Panc1 (cell line): ENCODE measurements around the gene CORO7. TPM values are rescaled to one million over a fixed set of nuclear protein-coding genes. Genes with fewer than 3 reads are reported as not detected.

Source experiments
- ATAC-seq: fragments of 200-7000 bp; cut with Tn5 transposase; 2 replicates; pipeline ENCODE4 v1.9.1; 2020; ENCODE audit warnings: mild to moderate bottlenecking, moderate library complexity
- BruUV-seq: library from RNA; stranded (reverse); fragments of 400-500 nt; replicated peaks from 2 replicates; lab custom pipeline; 2021; lab: Mats Ljungman, UMichigan
- CTCF ChIA-PET: fragments of 300-600 bp; sonication (Branson Sonifier 250); formaldehyde crosslinking; loops from one replicate; lab custom pipeline; 2022; ENCODE audit warnings: antibody characterized with exemption; lab: Charles Lee
- POLR2A ChIA-PET: fragments of 300-600 bp; sonication (Branson Sonifier 250); formaldehyde crosslinking; loops from one replicate; lab custom pipeline; 2022; ENCODE audit warnings: antibody characterized with exemption; lab: Charles Lee
- DNase-seq: peaks from one replicate; pipeline ENCODE4 v3.0.0-alpha.2; 2010; ENCODE audit warnings: low read depth, low spot score
- H3K27ac ChIP-seq: 2 replicates; pipeline ENCODE4 v1.5.1; 2011; ENCODE audit warnings: mild to moderate bottlenecking, low read length, inconsistent platforms
- H3K27me3 ChIP-seq: fragments of 200-500 bp; sonication (Bioruptor generic); 2 replicates; pipeline ENCODE4 v1.6.0; 2014; ENCODE audit warnings: low read length, inconsistent platforms; ENCODE audit not compliant: control insufficient read depth, insufficient read depth
- H3K36me3 ChIP-seq: fragments of 200-500 bp; sonication (Bioruptor generic); 2 replicates; pipeline ENCODE4 v1.5.1; 2014; ENCODE audit warnings: inconsistent platforms, mild to moderate bottlenecking, low read length, moderate library complexity; ENCODE audit not compliant: control insufficient read depth, insufficient read depth
- H3K4me1 ChIP-seq: 2 replicates; pipeline ENCODE4 v1.5.1; 2011; ENCODE audit warnings: inconsistent platforms, mild to moderate bottlenecking, low read length, moderate library complexity; ENCODE audit not compliant: control insufficient read depth, insufficient read depth
- H3K4me3 ChIP-seq, 2 experiments: 2 replicates each; pipeline ENCODE4 v1.5.1; 2011 to 2012; ENCODE audit warnings: low read depth in 2 of 2, low read length in 2 of 2, mild to moderate bottlenecking in 2 of 2, inconsistent platforms in 1 of 2, moderate library complexity in 1 of 2
- H3K9me3 ChIP-seq: fragments of 200-500 bp; sonication (Bioruptor generic); 2 replicates; pipeline ENCODE4 v1.5.1; 2014; ENCODE audit warnings: low read depth, mild to moderate bottlenecking, inconsistent platforms, low read length, moderate library complexity; ENCODE audit not compliant: control insufficient read depth, insufficient read depth
- CTCF ChIP-seq: fragments of 450-650 bp; IDR thresholded peaks from 2 replicates; pipeline ENCODE4 v1.5.1; 2017; ENCODE audit warnings: mild to moderate bottlenecking
- POLR2AphosphoS5 ChIP-seq: IDR thresholded peaks from 2 replicates; pipeline ENCODE4 v1.6.1; 2012; ENCODE audit warnings: mild to moderate bottlenecking, low read depth, low read length, moderate library complexity
- REST ChIP-seq, 2 experiments: IDR thresholded peaks; 2 replicates each; pipeline ENCODE4 v1.6.1; 2011 to 2012; ENCODE audit warnings: low read depth in 2 of 2, control low read depth in 1 of 2, low read length in 1 of 2, mild to moderate bottlenecking in 1 of 2, moderate library complexity in 1 of 2; ENCODE audit not compliant: insufficient read depth in 1 of 2
- SIN3A ChIP-seq: IDR thresholded peaks from 2 replicates; pipeline ENCODE4 v1.6.1; 2012; ENCODE audit warnings: low read depth, mild to moderate bottlenecking, low read length, moderate library complexity, borderline replicate concordance; ENCODE audit not compliant: insufficient read depth
- TCF7L2 ChIP-seq: IDR thresholded peaks from 2 replicates; pipeline ENCODE4 v1.6.1; 2011; ENCODE audit warnings: mild to moderate bottlenecking, low read depth, low read length, inconsistent platforms
- in situ Hi-C: cut with HindIII; loops from 2 replicates; pipeline ENCODE4 v1.10.0; 2016; ENCODE audit warnings: low sequenced_read_pairs, low pct_unique_long_range_greater_than_20kb
- intact Hi-C: fragments of 100-400 bp; cut with micrococcal nuclease; formaldehyde crosslinking; loops from one replicate; pipeline ENCODE4 v1.10.0; 2022; ENCODE audit not compliant: unreplicated experiment
- total RNA-seq: library from RNA; stranded (reverse); gene quantifications from one replicate; pipeline ENCODE4 v1.2.1, GENCODE V29; 2021; ENCODE audit not compliant: unreplicated experiment

Gene CORO7
- total RNA-seq, 1 experiment from 2014 or later, result 37.5 TPM

DNA sequence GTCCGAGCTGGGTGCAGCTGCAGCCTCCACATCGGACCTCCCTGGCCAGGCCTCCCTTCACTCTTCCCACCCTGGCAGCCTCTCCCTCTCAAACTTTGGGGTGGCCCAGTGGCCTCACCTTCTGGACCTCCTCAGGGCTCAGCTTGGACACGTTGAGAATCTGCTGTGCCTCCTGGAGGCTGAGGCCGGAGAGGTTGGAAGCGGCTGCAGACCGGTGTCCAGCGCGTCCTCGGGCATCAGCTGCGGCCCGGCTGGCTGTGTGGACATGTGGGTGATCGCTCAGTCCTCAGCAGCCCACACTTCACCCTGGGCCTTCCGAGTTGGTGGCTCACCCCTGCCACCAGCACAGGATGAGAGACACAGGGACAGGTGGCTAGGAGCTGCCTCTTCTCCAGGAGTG, 75.1 kb downstream of the CORO7 start:
- H3K4me1 ChIP-seq, result peaks cover 71% of the 10 kb centered on the region
- H3K36me3 ChIP-seq, result no peaks in the 10 kb centered on the region; the same call in 1 of the 2 replicates
- H3K9me3 ChIP-seq, result no peaks in the 10 kb centered on the region
- DNase-seq (no peak), ATAC-seq (no peak)
- in situ Hi-C loops (no loop called here), intact Hi-C loops (no loop called here)
- H3K27me3 ChIP-seq, result no peaks in the 10 kb centered on the region
- TF ChIP-seq CTCF (no peak), POLR2AphosphoS5 (no peak; the same call in 1 of the 2 replicates), REST (IDR thresholded peaks at IDR 0.05; ENCODE audit: insufficient read depth in 1 of 2, low read depth in 2 of 2, low read length in 1 of 2) (no peak), TCF7L2 (no peak), SIN3A (no peak)
- H3K4me3 ChIP-seq, result no peak overlapping the region
- ChIA-PET CTCF (interaction anchor here (0.8 kb wide), 1 partner anchor 61 kb away, joined by 9 read pairs; no protein-coding TSS in a partner anchor), POLR2A (no interaction called here)
- BruUV-seq, result no TSS peak
- no peak overlapping the region for H3K27ac ChIP-seq

DNA sequence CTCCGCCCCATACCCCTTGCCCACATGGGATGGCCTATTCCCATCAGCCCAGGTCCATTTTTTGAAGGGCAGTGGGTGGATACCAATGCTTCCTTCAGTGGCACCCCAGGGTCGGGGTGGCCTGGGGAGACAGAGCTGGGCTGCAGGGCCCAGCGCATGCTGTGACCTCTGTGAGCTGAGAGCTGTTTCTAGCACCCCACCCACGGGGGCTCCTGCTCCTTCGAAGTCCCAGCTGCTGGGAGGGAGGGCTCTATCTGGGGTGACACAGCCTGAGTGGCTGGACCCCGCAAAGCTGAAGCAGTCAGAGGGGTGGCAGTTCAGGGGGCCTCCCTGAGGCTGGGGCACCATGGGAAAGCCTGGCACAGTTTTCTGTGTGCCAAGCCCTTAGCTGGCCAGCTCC, 76.0 kb downstream of the CORO7 start:
- BruUV-seq, result no TSS peak
- no peak for ATAC-seq
- Histone ChIP-seq H3K27ac (0 out of 2 replicates have a peak overlapping the region, but pooled peaks have one; percentile 80), H3K27me3 (no peaks in the 10 kb centered on the region), H3K4me1 (peaks cover 64% of the 10 kb centered on the region), H3K4me3 (no peak overlapping the region), H3K9me3 (no peaks in the 10 kb centered on the region), H3K36me3 (no peaks in the 10 kb centered on the region; the same call in 1 of the 2 replicates)
- no peak for DNase-seq
- in situ Hi-C loops, result no loop called here
- intact Hi-C loops, result no loop called here
- TF ChIP-seq CTCF (no peak), SIN3A (no peak), TCF7L2 (no peak), POLR2AphosphoS5 (no peak), REST (IDR thresholded peaks at IDR 0.05; ENCODE audit: insufficient read depth in 1 of 2, low read depth in 2 of 2, low read length in 1 of 2) (no peak)
- CTCF ChIA-PET, result interaction anchor here (0.5 to 2.5 kb wide), 6 partner anchors 25 to 64 kb away, joined by 3 to 12 read pairs (median 6); partner anchors contain the start of gene GLIS2
- POLR2A ChIA-PET, result no interaction called here
